ENCODE data around the gene RFTN1. TPM values are rescaled to one million over a fixed set of nuclear protein-coding genes. Genes with fewer than 3 reads are reported as not detected.

Gene RFTN1
- total RNA-seq, 6 experiments from 2014 or later, result 15.1 to 36.0 (median 19.8) TPM

DNA sequence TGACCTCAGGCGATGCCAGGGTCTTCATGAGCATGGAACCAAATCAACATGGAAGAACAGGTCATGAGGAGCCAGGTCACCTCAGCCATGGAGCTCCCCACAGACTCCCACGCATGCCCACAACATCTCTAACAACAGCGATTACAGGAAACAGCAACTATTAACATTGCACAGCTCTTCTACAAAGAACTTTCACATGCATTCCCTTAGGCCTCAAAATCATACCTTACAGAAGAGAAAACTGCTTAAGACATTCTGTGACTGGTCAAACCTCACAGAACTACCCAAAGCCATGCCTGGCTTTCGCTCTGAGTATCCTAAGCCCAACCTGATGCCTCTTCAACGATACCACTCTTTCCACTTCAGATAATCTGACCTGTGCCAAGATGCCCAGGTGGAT lies 130.7 kb downstream of the RFTN1 start:
- 97% methylated on average over 5 of the region's 5 CpGs for WGBS (ENCODE audit: insufficient coverage, low coverage, low lambda C conversion rate, missing lambda C conversion rate)

DNA sequence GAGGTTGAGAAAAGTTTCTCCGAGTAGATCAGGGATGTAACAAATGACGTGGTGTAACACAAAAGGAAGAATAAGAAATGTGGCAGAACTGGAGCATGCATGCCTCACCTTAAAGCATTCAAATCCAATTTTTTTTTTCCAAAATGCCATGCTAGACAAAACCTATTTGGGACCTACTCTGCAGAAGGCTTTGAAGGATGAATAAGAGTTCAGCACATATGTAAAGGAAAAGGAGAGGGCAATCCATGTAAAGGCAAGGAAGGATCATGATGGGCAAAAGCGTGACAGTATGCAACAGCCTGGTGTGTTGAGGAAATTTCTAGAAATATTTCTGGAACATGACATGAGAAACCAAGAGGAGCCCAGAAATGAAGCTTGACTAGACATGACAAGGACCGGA lies 132.1 kb downstream of the RFTN1 start:
- TF ChIP-seq POLR2A (IDR thresholded peaks at IDR 0.05), result no peak
- TF ChIP-seq, protein P1, sequence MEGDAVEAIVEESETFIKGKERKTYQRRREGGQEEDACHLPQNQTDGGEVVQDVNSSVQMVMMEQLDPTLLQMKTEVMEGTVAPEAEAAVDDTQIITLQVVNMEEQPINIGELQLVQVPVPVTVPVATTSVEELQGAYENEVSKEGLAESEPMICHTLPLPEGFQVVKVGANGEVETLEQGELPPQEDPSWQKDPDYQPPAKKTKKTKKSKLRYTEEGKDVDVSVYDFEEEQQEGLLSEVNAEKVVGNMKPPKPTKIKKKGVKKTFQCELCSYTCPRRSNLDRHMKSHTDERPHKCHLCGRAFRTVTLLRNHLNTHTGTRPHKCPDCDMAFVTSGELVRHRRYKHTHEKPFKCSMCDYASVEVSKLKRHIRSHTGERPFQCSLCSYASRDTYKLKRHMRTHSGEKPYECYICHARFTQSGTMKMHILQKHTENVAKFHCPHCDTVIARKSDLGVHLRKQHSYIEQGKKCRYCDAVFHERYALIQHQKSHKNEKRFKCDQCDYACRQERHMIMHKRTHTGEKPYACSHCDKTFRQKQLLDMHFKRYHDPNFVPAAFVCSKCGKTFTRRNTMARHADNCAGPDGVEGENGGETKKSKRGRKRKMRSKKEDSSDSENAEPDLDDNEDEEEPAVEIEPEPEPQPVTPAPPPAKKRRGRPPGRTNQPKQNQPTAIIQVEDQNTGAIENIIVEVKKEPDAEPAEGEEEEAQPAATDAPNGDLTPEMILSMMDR (IDR thresholded peaks at IDR 0.05), result no peak
- Histone ChIP-seq H3K36me3 (peaks cover 0 to 4% (median 0%) of the 10 kb centered on the region in 4 donors), H3K9me3 (no peaks in the 10 kb centered on the region), H3K4me3 (no peak overlapping the region), H3K4me1 (no peaks in the 10 kb centered on the region), H3K27me3 (no peaks in the 10 kb centered on the region), H3K27ac (no peak overlapping the region)
- DNase-seq (no peak), ATAC-seq (no peak)
- WGBS (ENCODE audit: insufficient coverage, low coverage, low lambda C conversion rate, missing lambda C conversion rate), result 94% methylated on average over 3 of the region's 4 CpGs
- intact Hi-C loops (cut with DNase I), result no loop called here

More for the DNA sequence above, 130.7 kb downstream of the RFTN1 start:
- Histone ChIP-seq H3K27ac (no peak overlapping the region), H3K4me1 (no peaks in the 10 kb centered on the region), H3K4me3 (no peak overlapping the region), H3K9me3 (no peaks in the 10 kb centered on the region), H3K27me3 (no peaks in the 10 kb centered on the region), H3K36me3 (no peaks in the 10 kb centered on the region)
- DNase-seq (no peak), ATAC-seq (no peak)
- TF ChIP-seq, protein P1 (IDR thresholded peaks at IDR 0.05), result no peak
- TF ChIP-seq POLR2A (IDR thresholded peaks at IDR 0.05), result no peak
- intact Hi-C loops (cut with DNase I), result no loop called here

DNA sequence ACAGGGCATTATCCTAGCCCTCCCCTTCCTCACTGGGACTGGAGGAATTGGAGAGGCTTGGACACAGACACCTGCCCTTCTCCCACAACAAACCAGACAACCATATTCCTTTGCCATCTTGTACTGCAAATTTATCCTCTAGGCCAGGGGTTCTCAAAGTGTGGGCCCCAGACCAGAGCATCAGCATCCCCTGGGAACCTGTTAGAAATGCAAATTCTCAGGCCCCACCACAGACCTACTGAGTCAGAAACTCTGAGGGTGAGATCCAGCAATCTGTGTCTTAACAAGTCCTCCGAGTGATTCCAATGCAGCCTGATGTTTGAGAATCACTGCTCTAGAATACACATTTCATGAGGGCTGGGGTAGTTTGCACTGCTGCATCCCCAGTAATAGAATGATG lies 133.1 kb downstream of the RFTN1 start:
- TF ChIP-seq, protein P1 (IDR thresholded peaks at IDR 0.05), result no peak
- no peak for TF ChIP-seq POLR2A (IDR thresholded peaks at IDR 0.05)
- H3K27ac ChIP-seq, result no peak overlapping the region
- no peaks in the 10 kb centered on the region for H3K4me1 ChIP-seq
- H3K27me3 ChIP-seq, result no peaks in the 10 kb centered on the region
- intact Hi-C loops (cut with DNase I), result no loop called here
- no peak overlapping the region for H3K4me3 ChIP-seq
- no peaks in the 10 kb centered on the region for H3K9me3 ChIP-seq
- DNase-seq, result no peak
- ATAC-seq, result no peak
- peaks cover 0 to 4% (median 0%) of the 10 kb centered on the region in 4 donors for H3K36me3 ChIP-seq
- WGBS (ENCODE audit: insufficient coverage, low coverage, low lambda C conversion rate, missing lambda C conversion rate), result 91% methylated on average over 1 of the region's 1 CpG

DNA sequence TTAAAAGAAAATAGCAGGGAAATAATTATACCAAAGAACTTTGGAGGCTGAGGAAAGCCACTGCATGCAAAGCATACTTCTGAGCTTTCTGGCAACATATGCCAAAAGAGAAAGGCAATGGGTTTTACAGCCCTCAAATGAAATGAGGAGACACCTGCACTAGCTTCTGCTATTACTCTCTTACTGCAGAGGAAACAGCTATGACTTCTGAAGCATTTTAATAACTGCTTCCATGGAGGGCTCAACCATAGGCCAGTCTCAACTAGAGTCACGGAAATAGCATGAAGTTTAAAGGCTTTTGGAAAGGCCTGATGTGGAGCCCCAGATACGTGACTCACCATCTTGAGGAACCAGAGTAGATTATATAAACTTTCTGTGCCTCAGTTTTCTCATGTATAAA lies 133.7 kb downstream of the RFTN1 start:
- intact Hi-C loops (cut with DNase I), result no loop called here
- Histone ChIP-seq H3K4me3 (no peak overlapping the region), H3K4me1 (no peaks in the 10 kb centered on the region), H3K27me3 (no peaks in the 10 kb centered on the region), H3K9me3 (no peaks in the 10 kb centered on the region), H3K27ac (no peak overlapping the region), H3K36me3 (peaks cover 0 to 4% (median 0%) of the 10 kb centered on the region in 4 donors)
- TF ChIP-seq, protein P1 (IDR thresholded peaks at IDR 0.05), result no peak
- no peak for TF ChIP-seq POLR2A (IDR thresholded peaks at IDR 0.05)
- no peak for ATAC-seq
- WGBS (ENCODE audit: insufficient coverage, low coverage, low lambda C conversion rate, missing lambda C conversion rate), result 60% methylated on average over 2 of the region's 2 CpGs
- DNase-seq, result no peak

DNA sequence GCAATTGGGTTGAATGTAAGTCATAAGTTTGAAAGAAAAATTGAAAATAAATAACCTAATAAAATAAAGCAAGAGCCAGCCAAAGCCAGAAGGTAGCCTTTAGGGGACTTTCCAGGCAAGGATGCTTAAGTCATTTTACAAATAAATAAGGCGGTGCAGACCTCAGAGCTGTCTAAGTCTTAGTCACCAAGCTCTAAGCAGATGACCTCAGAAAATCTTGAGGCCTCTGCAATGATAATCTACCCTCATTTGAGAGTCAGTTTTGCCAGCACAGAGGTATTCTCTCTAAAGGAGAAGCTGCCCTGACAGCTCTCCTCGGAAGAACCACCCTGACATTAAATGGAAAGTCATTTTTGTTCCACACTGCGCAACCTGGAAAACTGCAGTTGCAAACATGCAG lies 134.6 kb downstream of the RFTN1 start:
- no peaks in the 10 kb centered on the region for H3K4me1 ChIP-seq
- no peak overlapping the region for H3K27ac ChIP-seq
- no peak for ATAC-seq
- H3K4me3 ChIP-seq, result no peak overlapping the region
- intact Hi-C loops (cut with DNase I), result no loop called here
- H3K27me3 ChIP-seq, result no peaks in the 10 kb centered on the region
- DNase-seq, result no peak
- WGBS (ENCODE audit: insufficient coverage, low coverage, low lambda C conversion rate, missing lambda C conversion rate), result 62% methylated on average over 3 of the region's 3 CpGs
- H3K9me3 ChIP-seq, result no peaks in the 10 kb centered on the region
- TF ChIP-seq, protein P1 (IDR thresholded peaks at IDR 0.05), result no peak
- TF ChIP-seq POLR2A (IDR thresholded peaks at IDR 0.05), result no peak
- H3K36me3 ChIP-seq, result peaks cover 0 to 4% (median 0%) of the 10 kb centered on the region in 4 donors
